ENCODE data around the gene CCNQ.

DNA sequence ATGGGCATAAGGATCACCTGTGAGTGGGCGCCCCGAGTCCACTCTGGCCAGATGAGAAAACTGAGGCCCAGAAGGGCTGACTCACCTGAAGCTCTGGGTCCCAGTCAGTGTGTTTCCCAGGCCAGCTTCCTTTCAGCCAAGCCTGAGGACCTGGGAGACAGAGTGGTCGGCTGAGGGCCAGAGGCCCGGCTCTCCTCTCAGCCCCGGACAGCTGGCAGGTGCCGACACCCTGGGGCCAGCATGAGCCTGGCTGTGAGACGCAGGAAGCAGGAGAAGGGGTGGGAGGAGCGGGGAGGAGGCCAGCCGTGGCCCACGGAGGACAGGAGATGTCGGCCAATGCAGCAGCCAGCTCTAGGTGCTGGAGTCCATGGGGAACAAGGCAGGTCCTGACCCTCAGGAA is 52.6 kb downstream of the CCNQ start:
- TF ChIP-seq, protein P1, sequence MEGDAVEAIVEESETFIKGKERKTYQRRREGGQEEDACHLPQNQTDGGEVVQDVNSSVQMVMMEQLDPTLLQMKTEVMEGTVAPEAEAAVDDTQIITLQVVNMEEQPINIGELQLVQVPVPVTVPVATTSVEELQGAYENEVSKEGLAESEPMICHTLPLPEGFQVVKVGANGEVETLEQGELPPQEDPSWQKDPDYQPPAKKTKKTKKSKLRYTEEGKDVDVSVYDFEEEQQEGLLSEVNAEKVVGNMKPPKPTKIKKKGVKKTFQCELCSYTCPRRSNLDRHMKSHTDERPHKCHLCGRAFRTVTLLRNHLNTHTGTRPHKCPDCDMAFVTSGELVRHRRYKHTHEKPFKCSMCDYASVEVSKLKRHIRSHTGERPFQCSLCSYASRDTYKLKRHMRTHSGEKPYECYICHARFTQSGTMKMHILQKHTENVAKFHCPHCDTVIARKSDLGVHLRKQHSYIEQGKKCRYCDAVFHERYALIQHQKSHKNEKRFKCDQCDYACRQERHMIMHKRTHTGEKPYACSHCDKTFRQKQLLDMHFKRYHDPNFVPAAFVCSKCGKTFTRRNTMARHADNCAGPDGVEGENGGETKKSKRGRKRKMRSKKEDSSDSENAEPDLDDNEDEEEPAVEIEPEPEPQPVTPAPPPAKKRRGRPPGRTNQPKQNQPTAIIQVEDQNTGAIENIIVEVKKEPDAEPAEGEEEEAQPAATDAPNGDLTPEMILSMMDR (IDR thresholded peaks at IDR 0.05), result no peak
- no peak for TF ChIP-seq EP300 (IDR thresholded peaks at IDR 0.05)
- no peak for TF ChIP-seq POLR2A (IDR thresholded peaks at IDR 0.05)
- no peak for TF ChIP-seq POLR2AphosphoS5 (IDR thresholded peaks at IDR 0.05)

Data from gastroesophageal sphincter (tissue), 3 donors.